SU-DHL-6 (cell line): ENCODE data around the gene POT1.

Experiments used
- H2AFZ ChIP-seq: fragments of 200-600 bp; sonication (generic); 2 replicates; pipeline ENCODE4 v1.6.1; 2014; ENCODE audit warnings: low read depth, mild to moderate bottlenecking, moderate library complexity, mixed read lengths, antibody characterized with exemption, low read length; ENCODE audit not compliant: severe bottlenecking
- H3F3A ChIP-seq: fragments of 200-600 bp; shearing (Covaris generic); 2 replicates; pipeline ENCODE4 v1.6.0; 2016; ENCODE audit warnings: antibody characterized with exemption, mild to moderate bottlenecking; ENCODE audit not compliant: insufficient read depth
- H3K27ac ChIP-seq: fragments of 200-600 bp; sonication (generic); 2 replicates; pipeline ENCODE4 v1.5.1; 2016; ENCODE audit warnings: low read depth, mild to moderate bottlenecking, low read length, moderate library complexity, mixed read lengths
- H3K27me3 ChIP-seq: fragments of 200-600 bp; sonication (generic), shearing (Covaris generic); 2 replicates; pipeline ENCODE4 v1.6.0; 2014; ENCODE audit warnings: mild to moderate bottlenecking, low read length
- H3K36me3 ChIP-seq: fragments of 200-600 bp; sonication (generic); 2 replicates; pipeline ENCODE4 v1.6.1; 2014; ENCODE audit warnings: mild to moderate bottlenecking, low read length, mixed read lengths
- H3K4me2 ChIP-seq: fragments of 300-600, 200-600 bp; shearing (Covaris generic), sonication (generic); 2 replicates; pipeline ENCODE4 v1.6.0; 2014; ENCODE audit warnings: low read length, low read depth, mild to moderate bottlenecking; ENCODE audit not compliant: poor library complexity, severe bottlenecking
- H3K4me3 ChIP-seq: fragments of 200-600 bp; sonication (generic); 2 replicates; pipeline ENCODE4 v1.5.1; 2014; ENCODE audit warnings: antibody characterized with exemption, low read length, mild to moderate bottlenecking, mixed read lengths; ENCODE audit not compliant: insufficient read depth, poor library complexity, severe bottlenecking
- H3K79me2 ChIP-seq: fragments of 200-600 bp; sonication (generic); 2 replicates; pipeline ENCODE4 v1.6.1; 2014; ENCODE audit warnings: mild to moderate bottlenecking, low read length, moderate library complexity; ENCODE audit not compliant: insufficient read depth
- H3K9ac ChIP-seq: fragments of 200-600 bp; sonication (generic); 2 replicates; pipeline ENCODE4 v1.7.0; 2014; ENCODE audit warnings: mild to moderate bottlenecking, low read length
- H3K9me2 ChIP-seq: fragments of 200-600 bp; sonication (generic); replicated peaks from 2 replicates; pipeline ENCODE4 v1.6.1; 2014; ENCODE audit warnings: low read length; ENCODE audit not compliant: insufficient read depth
- H3K9me3 ChIP-seq: fragments of 200-600 bp; sonication (generic); 2 replicates; pipeline ENCODE4 v1.6.1; 2014; ENCODE audit warnings: low read length, mixed read lengths; ENCODE audit not compliant: insufficient read depth
- H4K20me1 ChIP-seq: fragments of 200-600 bp; sonication (generic); 2 replicates; pipeline ENCODE4 v1.6.1; 2014; ENCODE audit warnings: low read depth, mild to moderate bottlenecking, antibody characterized with exemption, low read length, moderate library complexity, mixed read lengths
- CTCF ChIP-seq: fragments of 200-600 bp; sonication (generic); IDR thresholded peaks from one replicate; pipeline ENCODE4 v1.5.1; 2017; ENCODE audit warnings: antibody characterized with exemption, mild to moderate bottlenecking, low read length, moderate library complexity; ENCODE audit not compliant: insufficient read depth, poor library complexity, severe bottlenecking
- EZH2phosphoT487 ChIP-seq: fragments of 200-600 bp; sonication (generic), shearing (Covaris generic); conservative IDR thresholded peaks from 2 replicates; pipeline ENCODE4 v1.6.1; 2018; ENCODE audit warnings: mild to moderate bottlenecking, antibody characterized with exemption, low read length, moderate library complexity, mixed read lengths

The POT1 gene

GRCh38 chr7:124908259-124908658 is 21.4 kb downstream of the POT1 start:
- H3K27ac ChIP-seq: no peak overlapping the region
- H3K9me2 ChIP-seq: no peaks in the 10 kb centered on the region
- no peaks in the 10 kb centered on the region; the same call in 1 of the 2 replicates for H3F3A ChIP-seq
- no peaks in the 10 kb centered on the region for H4K20me1 ChIP-seq
- no peak overlapping the region for H3K4me2 ChIP-seq
- H2AFZ ChIP-seq: no peak overlapping the region
- TF ChIP-seq EZH2phosphoT487: no peak
- TF ChIP-seq CTCF: no peak
- H3K9ac ChIP-seq: no peak overlapping the region
- H3K9me3 ChIP-seq: no peaks in the 10 kb centered on the region
- peaks cover 32% of the 10 kb centered on the region for H3K79me2 ChIP-seq
- H3K36me3 ChIP-seq: 0 out of 2 replicates have a peak, but pooled peaks cover 3% of the 10 kb centered on the region
- H3K27me3 ChIP-seq: no peaks in the 10 kb centered on the region
- H3K4me3 ChIP-seq: no peak overlapping the region

GRCh38 chr7:124907490-124907889 is 22.1 kb downstream of the POT1 start:
- H3K9ac ChIP-seq: no peak overlapping the region
- H3K9me2 ChIP-seq: no peaks in the 10 kb centered on the region
- H3K27me3 ChIP-seq: no peaks in the 10 kb centered on the region
- H4K20me1 ChIP-seq: no peaks in the 10 kb centered on the region
- H3K4me2 ChIP-seq: no peak overlapping the region
- H3K4me3 ChIP-seq: no peak overlapping the region
- TF ChIP-seq CTCF (no peak), EZH2phosphoT487 (no peak)
- no peaks in the 10 kb centered on the region for H3K9me3 ChIP-seq
- no peak overlapping the region for H2AFZ ChIP-seq
- H3K79me2 ChIP-seq: peaks cover 32% of the 10 kb centered on the region
- 0 out of 2 replicates have a peak, but pooled peaks cover 3% of the 10 kb centered on the region for H3K36me3 ChIP-seq
- H3K27ac ChIP-seq: no peak overlapping the region
- no peaks in the 10 kb centered on the region; the same call in 1 of the 2 replicates for H3F3A ChIP-seq

- H3K9ac ChIP-seq: no peak overlapping the region
- no peak overlapping the region for H3K4me3 ChIP-seq
- TF ChIP-seq EZH2phosphoT487 (no peak), CTCF (no peak)
Measured at GRCh38 chr7:124898531-124898930, 31.1 kb downstream of the POT1 start.

More at GRCh38 chr7:124898531-124898930, 31.1 kb downstream of the POT1 start:
- Histone ChIP-seq H3K9me2 (no peaks in the 10 kb centered on the region), H3K79me2 (0 out of 2 replicates have a peak, but pooled peaks cover 6% of the 10 kb centered on the region), H3K9me3 (no peaks in the 10 kb centered on the region), H3F3A (no peaks in the 10 kb centered on the region; the same call in 1 of the 2 replicates), H2AFZ (no peak overlapping the region), H3K27me3 (no peaks in the 10 kb centered on the region), H3K27ac (no peak overlapping the region), H3K36me3 (peaks cover 16% of the 10 kb centered on the region; the same call in 1 of the 2 replicates), H4K20me1 (no peaks in the 10 kb centered on the region), H3K4me2 (no peak overlapping the region)
